ENCODE data around the gene NFIX.

The NFIX gene

DNA sequence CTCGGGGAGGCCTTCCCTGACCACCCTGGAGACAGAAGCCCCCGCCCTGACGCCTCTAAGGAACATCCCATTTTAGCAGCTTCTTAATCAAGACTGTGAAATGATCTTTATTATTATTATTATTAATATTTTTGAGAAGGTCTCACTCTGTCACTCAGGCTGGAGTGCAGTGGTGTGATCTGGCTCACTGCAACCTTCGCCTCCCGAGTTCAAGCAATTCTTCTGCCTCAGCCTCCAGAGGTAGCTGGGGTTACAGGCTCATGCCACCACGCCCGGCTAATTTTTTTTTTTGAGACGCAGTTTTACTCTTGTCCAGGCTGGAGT, 29.5 kb upstream of the NFIX start:
- in situ Hi-C loops (cut with MboI; ENCODE audit: low sequenced_read_pairs, unreplicated experiment) = no loop called here
- TF ChIP-seq, protein P1, sequence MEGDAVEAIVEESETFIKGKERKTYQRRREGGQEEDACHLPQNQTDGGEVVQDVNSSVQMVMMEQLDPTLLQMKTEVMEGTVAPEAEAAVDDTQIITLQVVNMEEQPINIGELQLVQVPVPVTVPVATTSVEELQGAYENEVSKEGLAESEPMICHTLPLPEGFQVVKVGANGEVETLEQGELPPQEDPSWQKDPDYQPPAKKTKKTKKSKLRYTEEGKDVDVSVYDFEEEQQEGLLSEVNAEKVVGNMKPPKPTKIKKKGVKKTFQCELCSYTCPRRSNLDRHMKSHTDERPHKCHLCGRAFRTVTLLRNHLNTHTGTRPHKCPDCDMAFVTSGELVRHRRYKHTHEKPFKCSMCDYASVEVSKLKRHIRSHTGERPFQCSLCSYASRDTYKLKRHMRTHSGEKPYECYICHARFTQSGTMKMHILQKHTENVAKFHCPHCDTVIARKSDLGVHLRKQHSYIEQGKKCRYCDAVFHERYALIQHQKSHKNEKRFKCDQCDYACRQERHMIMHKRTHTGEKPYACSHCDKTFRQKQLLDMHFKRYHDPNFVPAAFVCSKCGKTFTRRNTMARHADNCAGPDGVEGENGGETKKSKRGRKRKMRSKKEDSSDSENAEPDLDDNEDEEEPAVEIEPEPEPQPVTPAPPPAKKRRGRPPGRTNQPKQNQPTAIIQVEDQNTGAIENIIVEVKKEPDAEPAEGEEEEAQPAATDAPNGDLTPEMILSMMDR (IDR thresholded peaks at IDR 0.05; ENCODE audit: borderline replicate concordance, control extremely low read depth, extremely low read depth, insufficient read depth, missing control alignments) = no peak
- DNase-seq (ENCODE audit: low spot score) = no peak

DNA sequence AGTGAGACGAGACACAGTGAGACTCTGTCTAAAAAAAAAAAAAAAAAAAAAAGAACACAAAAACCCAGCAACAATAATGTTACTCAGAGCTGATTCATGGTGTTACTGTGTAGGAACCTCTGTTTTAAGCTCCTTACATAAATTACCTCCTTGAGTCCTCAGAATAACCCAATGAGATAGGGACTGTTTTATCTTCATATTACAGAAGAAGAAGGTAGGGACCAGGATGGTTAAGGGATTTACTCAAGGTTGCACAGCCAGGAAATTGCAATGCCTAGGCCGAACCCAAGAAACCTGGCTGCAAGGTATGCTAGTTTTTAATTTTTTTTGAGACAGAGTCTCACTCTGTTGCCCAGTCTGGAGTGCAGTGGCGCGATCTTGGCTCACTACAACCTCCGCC, 27.4 kb upstream of the NFIX start:
- no peak for DNase-seq (ENCODE audit: low spot score)
- in situ Hi-C loops (cut with MboI; ENCODE audit: low sequenced_read_pairs, unreplicated experiment) = no loop called here
- TF ChIP-seq, protein P1 (IDR thresholded peaks at IDR 0.05; ENCODE audit: borderline replicate concordance, control extremely low read depth, extremely low read depth, insufficient read depth, missing control alignments) = no peak

DNA sequence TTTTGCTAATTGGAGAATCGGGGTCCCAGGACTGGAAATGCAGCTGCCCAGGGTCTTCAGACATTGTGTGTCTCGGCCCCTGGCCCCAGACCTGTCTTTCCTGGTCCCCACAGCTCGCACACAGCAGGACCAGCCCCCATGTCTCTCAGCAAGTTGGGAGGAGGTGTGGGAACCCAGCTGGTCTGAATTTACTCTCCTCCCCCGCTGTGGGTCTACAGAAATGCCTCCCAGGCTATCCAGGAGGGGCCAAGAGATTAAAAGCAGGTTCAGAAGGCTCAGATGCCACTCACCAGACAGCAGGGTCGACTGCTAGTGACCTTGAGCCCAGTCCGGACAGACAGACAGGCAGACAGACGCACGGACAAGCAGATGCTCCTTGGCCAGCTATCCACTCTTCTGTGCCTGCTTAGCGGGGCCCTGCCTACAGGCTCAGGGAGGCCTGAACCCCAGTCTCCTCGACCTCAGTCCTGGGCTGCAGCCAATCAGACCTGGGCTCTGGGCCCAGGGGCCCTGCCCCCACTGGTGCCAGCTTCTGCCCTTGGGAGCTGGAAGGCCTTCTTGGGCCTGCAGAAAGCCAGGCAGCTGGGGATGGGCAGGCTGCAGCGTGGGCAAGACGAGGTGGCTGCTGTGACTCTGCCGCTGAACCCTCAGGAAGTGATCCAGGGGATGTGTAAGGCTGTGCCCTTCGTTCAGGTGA, 25.8 kb upstream of the NFIX start, which contains the start of gene DAND5:
TSS of gene DAND5 (plus strand) at position 285 of the 697 bp plus-strand sequence. CDS start at position 370, 85 bp downstream.
- TF ChIP-seq, protein P1 (IDR thresholded peaks at IDR 0.05; ENCODE audit: borderline replicate concordance, control extremely low read depth, extremely low read depth, insufficient read depth, missing control alignments) = no peak
- no peak for DNase-seq (ENCODE audit: low spot score)
- in situ Hi-C loops (cut with MboI; ENCODE audit: low sequenced_read_pairs, unreplicated experiment) = no loop called here

DNA sequence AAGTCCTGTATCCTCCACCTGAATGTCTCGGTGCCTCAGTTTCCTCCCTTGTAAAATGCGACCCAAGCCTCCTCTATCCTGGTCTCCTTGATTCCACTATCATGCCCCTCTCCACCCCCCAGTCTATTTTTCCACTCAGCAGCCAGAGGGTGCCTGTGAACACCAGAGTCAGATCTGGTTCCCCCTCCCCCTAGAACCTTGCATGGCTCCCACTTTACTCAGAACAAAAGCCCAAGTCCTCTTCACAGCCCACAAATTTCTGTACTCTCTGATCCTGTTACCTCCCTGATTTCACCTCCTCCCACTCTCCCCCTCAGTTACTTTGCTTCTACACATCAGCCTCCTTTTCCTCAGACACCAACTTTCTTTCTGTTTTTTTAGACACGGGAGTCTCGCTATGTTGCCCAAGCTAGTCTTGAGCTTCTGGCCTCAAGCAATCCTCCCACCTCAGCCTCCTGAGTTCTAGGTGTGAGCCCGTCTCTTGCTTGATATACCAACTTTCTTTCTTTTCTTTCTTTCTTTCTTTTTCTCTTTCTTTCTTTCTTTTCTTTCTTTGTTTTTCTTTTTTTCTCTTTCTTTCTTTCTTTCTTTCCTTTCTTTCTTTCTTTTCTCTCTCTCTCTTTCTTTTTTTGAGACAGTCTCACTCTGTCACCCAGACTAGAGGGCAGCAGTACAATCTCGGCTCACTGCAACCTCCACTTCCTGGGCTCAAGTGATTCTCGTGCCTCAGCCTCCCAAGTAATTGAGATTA, 25.0 kb upstream of the NFIX start:
- TF ChIP-seq, protein P1 (IDR thresholded peaks at IDR 0.05; ENCODE audit: borderline replicate concordance, control extremely low read depth, extremely low read depth, insufficient read depth, missing control alignments) = no peak
- no peak for DNase-seq (ENCODE audit: low spot score)
- in situ Hi-C loops (cut with MboI; ENCODE audit: low sequenced_read_pairs, unreplicated experiment) = no loop called here

DNA sequence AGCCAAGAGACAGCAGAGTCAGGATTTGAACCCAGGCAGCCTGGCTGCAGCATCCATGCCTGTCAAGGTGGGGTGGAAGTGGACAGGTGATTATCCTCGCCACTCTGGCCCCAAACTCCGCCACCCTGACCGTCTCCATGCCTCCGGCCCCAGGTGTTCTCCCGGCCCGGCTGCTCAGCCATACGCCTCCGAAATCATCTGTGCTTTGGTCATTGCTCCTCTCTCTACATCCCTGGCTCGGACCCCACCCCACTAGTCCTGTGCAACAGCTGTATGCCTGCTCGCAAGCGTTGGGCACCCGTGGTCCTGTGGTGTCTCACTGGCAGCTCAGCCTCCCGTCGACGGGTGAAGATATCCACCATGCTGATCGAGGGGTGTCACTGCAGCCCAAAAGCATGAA, 22.0 kb upstream of the NFIX start:
- TF ChIP-seq, protein P1 (IDR thresholded peaks at IDR 0.05; ENCODE audit: borderline replicate concordance, control extremely low read depth, extremely low read depth, insufficient read depth, missing control alignments) = no peak
- no peak for DNase-seq (ENCODE audit: low spot score)
- in situ Hi-C loops (cut with MboI; ENCODE audit: low sequenced_read_pairs, unreplicated experiment) = no loop called here

DNA sequence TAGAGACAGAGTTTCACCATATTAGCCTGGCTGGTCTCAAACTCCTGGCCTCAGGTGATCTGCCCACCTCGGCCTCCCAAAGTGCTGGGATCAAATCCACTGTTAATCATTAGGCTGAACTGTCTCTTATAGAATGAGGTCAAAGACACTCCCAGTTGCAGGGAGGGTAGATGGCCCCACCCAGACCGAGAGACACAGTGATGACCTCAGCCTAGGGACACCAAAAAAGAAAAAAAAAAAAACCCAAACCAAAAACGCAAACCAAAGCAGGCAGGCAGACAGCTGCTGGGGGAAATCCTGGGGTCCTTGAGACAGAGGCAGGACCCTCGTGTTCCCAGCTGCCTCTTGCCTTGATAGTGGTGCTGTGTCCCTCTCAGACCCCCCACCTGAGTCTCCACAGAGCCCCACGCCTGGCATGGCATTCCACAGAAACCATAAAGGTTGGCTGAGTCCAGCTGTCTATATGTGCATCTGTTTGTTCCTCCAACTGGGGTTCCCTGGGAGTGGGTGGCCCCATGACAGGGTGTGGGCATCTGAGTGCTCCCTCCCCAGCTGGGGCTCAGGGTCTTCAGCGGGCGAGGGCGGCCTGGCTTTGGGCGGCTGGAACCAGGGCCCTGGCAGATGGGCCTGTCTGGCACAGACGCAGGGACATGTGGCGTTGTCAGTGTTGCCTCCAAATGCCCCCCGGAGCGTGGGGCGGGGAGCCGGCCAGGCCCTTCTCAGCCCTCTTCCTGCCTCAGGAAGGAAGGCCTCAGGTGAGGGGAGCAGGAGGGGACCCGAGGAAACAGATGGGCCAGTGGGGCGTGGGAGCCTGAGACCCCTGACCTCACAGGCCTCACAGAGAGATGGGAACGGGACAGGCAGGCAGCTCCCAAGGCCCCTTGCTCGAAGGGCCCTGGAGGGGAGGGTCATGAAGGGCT, 20.7 kb upstream of the NFIX start:
- in situ Hi-C loops (cut with MboI; ENCODE audit: low sequenced_read_pairs, unreplicated experiment) = loop anchor here (5.0 kb wide), 1 partner anchor 118 kb away; no protein-coding TSS in a partner anchor
- DNase-seq (ENCODE audit: low spot score) = peak; percentile 73
- TF ChIP-seq, protein P1 (IDR thresholded peaks at IDR 0.05; ENCODE audit: borderline replicate concordance, control extremely low read depth, extremely low read depth, insufficient read depth, missing control alignments) = no peak
